Measurements from ENCODE around the gene TRAPPC10.

The TRAPPC10 gene

DNA sequence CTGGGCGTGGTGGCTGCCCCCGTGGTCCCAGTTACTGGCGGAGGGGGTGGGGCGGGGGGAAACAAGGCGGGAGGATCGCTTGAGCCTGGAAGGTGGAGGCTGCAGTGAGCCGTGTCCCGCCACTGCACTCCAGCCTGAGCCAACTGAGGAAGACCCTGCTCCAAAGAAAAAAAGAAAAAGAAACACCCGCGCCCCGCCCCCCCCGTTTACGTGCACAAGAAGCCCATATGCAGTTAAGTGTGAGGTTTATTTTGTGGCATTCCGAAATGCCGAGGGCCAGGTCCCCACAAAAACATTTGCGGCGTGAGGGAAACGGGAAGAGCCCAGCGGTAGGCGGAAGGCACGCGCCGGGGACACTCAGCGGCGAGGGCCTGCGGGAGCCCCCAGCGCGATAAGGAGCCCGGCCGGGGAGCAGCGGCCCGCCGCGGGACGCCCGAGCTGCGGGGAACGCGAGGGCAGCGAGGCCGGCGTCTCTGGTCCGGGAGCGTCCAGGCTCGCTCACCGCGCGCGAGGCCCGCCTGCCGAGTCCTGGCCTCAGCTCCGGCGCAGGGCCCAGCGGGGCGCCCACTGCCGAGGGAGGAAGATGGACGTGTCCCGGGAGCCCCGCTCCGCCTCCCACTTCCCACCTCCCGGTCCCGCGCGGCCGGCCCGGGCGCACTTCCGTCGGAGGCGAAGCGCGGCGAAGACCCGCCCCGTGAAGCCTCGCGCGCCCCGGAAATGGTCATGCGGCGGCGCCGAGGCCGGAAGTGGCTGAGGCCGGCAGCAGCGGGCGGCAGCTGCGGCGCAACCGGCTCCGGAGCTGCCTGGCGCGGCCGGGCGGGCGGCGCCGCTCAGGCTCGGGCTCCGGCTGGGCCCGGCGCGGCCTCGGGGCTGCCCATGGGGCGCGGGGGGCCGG is at the start of gene TRAPPC10:
Gene TRAPPC10, plus strand, starts transcription at position 731 of the 895 bp plus-strand sequence. CDS start 185 bp downstream, outside the sequence.
- Histone ChIP-seq H3K9me3 (no peaks in the 10 kb centered on the region), H3K36me3 (replicated peaks) (peaks cover 3% of the 10 kb centered on the region; the same call in 1 of the 2 replicates), H3K4me3 (peak within 1 kb of the TSS; percentile 74), H3K4me1 (peaks cover 19% of the 10 kb centered on the region), H3K27me3 (ENCODE audit: low read depth) (no peaks in the 10 kb centered on the region)
- in situ Hi-C loops (cut with MboI; ENCODE audit: low sequenced_read_pairs): no loop called here
- DNase-seq (ENCODE audit: low spot score in 2 of 2): peak; percentile 75 to 87

DNA sequence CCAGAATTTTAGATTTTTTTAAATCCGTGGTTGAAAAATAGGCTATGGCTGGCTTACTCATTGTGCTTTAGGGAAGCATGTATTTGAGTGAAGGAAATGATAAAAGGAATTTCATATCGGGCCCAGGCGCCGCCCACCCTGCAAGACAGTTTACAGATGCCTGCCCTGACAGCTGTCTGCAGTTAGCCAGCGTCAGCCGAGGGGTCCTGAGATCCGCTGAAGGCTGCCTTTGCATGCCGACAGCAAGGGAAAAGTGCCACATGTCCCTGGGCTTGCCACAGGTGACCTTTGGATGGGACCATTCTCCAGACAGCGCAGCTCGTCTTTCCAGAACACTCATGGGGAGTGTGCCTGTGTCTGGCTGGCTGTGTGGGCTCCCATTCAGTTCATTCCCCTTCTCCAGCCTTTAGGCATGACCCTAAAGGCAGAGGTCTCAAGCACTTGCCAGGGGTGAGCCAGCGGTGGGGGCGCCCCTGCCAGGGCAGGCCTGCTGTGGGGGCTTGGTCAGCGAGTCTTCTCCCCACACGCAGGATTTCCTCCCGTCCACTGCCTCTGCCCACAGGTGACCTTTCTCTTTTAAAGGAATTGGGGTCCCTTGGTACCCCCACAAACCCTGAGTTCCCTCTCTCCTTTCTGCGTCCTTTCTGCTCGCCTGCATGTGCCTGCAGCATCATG is 46.1 kb upstream of the TRAPPC10 start:
- no peaks in the 10 kb centered on the region for H3K4me1 ChIP-seq
- no peaks in the 10 kb centered on the region for H3K9me3 ChIP-seq
- H3K4me3 ChIP-seq: no peak overlapping the region
- H3K27me3 ChIP-seq (ENCODE audit: low read depth): no peaks in the 10 kb centered on the region
- H3K36me3 ChIP-seq (replicated peaks): peaks cover 6% of the 10 kb centered on the region; the same call in 1 of the 2 replicates
- in situ Hi-C loops (cut with MboI; ENCODE audit: low sequenced_read_pairs): no loop called here
- DNase-seq (ENCODE audit: low spot score in 2 of 2): no peak

GRCh38 chr21:43966946-43967512 is 45.1 kb upstream of the TRAPPC10 start:
- Histone ChIP-seq H3K9me3 (no peaks in the 10 kb centered on the region), H3K4me1 (no peaks in the 10 kb centered on the region), H3K4me3 (no peak overlapping the region), H3K27me3 (ENCODE audit: low read depth) (no peaks in the 10 kb centered on the region), H3K36me3 (replicated peaks) (peaks cover 9% of the 10 kb centered on the region; the same call in 1 of the 2 replicates)
- no peak for DNase-seq (ENCODE audit: low spot score in 2 of 2)
- in situ Hi-C loops (cut with MboI; ENCODE audit: low sequenced_read_pairs): no loop called here

DNA sequence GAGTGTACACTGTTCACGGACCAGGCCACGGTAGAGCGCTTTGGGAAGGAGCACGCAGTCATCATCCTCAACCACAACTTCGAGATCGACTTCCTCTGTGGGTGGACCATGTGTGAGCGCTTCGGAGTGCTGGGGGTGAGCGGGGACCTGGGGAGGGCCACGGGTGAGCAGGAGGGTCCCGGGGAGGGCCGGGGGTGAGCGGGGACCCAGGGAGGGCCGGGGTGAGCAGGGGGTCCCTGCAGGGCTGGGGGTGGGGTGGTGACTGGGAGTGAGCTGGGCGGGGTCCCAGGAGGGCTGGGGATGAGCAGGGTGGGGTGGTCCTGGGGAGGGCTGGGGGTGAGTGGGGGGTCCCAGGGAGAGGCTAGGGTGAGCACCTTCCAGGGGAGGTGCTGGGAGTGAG is 44.1 kb upstream of the TRAPPC10 start:
- Histone ChIP-seq H3K9me3 (no peaks in the 10 kb centered on the region), H3K27me3 (ENCODE audit: low read depth) (no peaks in the 10 kb centered on the region), H3K4me3 (no peak overlapping the region), H3K36me3 (replicated peaks) (peaks cover 9% of the 10 kb centered on the region; the same call in 1 of the 2 replicates), H3K4me1 (no peaks in the 10 kb centered on the region)
- DNase-seq (ENCODE audit: low spot score in 2 of 2): no peak
- in situ Hi-C loops (cut with MboI; ENCODE audit: low sequenced_read_pairs): no loop called here

DNA sequence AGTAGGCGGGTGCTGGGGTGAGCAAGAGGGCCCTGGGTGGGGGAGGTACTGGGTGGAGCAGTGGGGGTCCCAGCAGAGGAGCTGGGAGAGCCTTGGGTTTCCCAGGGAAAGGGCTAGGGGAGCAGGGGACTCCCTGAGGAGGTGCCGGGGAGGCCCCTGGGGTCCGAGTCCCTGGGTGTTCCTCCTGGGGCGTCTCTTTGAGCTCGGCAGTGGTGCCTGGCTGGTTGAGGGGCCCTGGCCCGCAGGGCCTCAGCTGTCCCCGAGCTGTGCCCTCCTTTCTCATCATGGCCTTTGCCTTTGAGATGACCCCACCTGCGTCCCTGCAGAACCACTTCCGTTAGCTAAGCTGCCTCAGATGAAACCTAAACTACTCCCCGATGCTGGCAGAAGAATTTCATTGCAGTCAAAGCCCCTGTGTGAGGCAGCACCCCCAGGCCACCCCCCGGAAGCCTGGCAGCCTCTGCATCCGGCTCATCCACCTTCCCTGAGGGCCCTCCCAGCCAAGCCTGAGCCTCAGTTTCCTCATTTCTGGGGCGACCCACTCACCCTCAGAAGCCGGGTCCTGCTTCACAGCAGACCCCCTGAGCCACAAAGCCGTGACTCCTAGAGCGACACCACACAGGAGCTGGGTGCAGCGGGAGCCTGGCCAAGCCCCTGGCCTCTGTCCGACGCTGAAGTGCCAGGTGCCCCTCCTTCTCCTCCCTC is 43.5 kb upstream of the TRAPPC10 start:
- no peaks in the 10 kb centered on the region for H3K4me1 ChIP-seq
- no peak overlapping the region for H3K4me3 ChIP-seq
- H3K36me3 ChIP-seq (replicated peaks): peaks cover 9% of the 10 kb centered on the region; the same call in 1 of the 2 replicates
- H3K27me3 ChIP-seq (ENCODE audit: low read depth): no peaks in the 10 kb centered on the region
- H3K9me3 ChIP-seq: no peaks in the 10 kb centered on the region
- in situ Hi-C loops (cut with MboI; ENCODE audit: low sequenced_read_pairs): no loop called here
- DNase-seq (ENCODE audit: low spot score in 2 of 2): no peak

DNA sequence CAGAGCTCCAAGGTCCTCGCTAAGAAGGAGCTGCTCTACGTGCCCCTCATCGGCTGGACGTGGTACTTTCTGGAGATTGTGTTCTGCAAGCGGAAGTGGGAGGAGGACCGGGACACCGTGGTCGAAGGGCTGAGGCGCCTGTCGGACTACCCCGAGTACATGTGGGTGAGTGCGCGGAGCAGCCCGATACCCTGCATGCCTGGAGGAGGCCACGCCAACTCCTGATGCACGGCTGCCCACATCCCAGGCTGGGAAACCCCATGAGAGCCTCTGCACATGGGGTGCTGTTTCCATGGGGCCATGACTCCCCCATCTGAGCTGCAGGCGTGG is 43.0 kb upstream of the TRAPPC10 start:
- in situ Hi-C loops (cut with MboI; ENCODE audit: low sequenced_read_pairs): no loop called here
- Histone ChIP-seq H3K27me3 (ENCODE audit: low read depth) (no peaks in the 10 kb centered on the region), H3K36me3 (replicated peaks) (peaks cover 9% of the 10 kb centered on the region; the same call in 1 of the 2 replicates), H3K9me3 (no peaks in the 10 kb centered on the region), H3K4me1 (no peaks in the 10 kb centered on the region), H3K4me3 (no peak overlapping the region)
- no peak for DNase-seq (ENCODE audit: low spot score in 2 of 2)

DNA sequence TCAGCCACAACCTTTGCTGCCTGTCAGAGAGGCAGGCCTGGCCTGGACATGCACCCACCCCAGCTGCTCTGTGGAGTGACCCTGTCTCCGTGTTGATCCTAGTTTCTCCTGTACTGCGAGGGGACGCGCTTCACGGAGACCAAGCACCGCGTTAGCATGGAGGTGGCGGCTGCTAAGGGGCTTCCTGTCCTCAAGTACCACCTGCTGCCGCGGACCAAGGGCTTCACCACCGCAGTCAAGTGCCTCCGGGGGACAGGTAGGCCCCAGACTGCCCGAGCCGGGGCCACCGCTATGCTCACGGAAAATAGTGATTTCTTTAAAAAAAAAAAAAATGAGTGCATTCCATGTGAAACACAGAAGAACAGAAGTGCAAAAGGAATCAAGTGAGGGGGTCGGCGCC is 41.6 kb upstream of the TRAPPC10 start:
- Histone ChIP-seq H3K4me1 (no peaks in the 10 kb centered on the region), H3K27me3 (ENCODE audit: low read depth) (no peaks in the 10 kb centered on the region), H3K36me3 (replicated peaks) (peaks cover 9% of the 10 kb centered on the region; the same call in 1 of the 2 replicates), H3K4me3 (no peak overlapping the region), H3K9me3 (no peaks in the 10 kb centered on the region)
- DNase-seq (ENCODE audit: low spot score in 2 of 2): no peak
- in situ Hi-C loops (cut with MboI; ENCODE audit: low sequenced_read_pairs): no loop called here

GRCh38 chr21:43971201-43971991 is 40.7 kb upstream of the TRAPPC10 start:
- no peaks in the 10 kb centered on the region for H3K27me3 ChIP-seq (ENCODE audit: low read depth)

GRCh38 chr21:43971992-43972255 is 40.2 kb upstream of the TRAPPC10 start:
- H3K4me1 ChIP-seq: no peaks in the 10 kb centered on the region
- DNase-seq (ENCODE audit: low spot score in 2 of 2): no peak
- no peak overlapping the region for H3K4me3 ChIP-seq
- peaks cover 9% of the 10 kb centered on the region; the same call in 1 of the 2 replicates for H3K36me3 ChIP-seq (replicated peaks)
- H3K9me3 ChIP-seq: no peaks in the 10 kb centered on the region
- H3K27me3 ChIP-seq (ENCODE audit: low read depth): no peaks in the 10 kb centered on the region
- in situ Hi-C loops (cut with MboI; ENCODE audit: low sequenced_read_pairs): no loop called here

More at GRCh38 chr21:43971201-43971991, 40.7 kb upstream of the TRAPPC10 start:
- no peaks in the 10 kb centered on the region for H3K9me3 ChIP-seq
- in situ Hi-C loops (cut with MboI; ENCODE audit: low sequenced_read_pairs): no loop called here
- H3K36me3 ChIP-seq (replicated peaks): peaks cover 9% of the 10 kb centered on the region; the same call in 1 of the 2 replicates
- no peak for DNase-seq (ENCODE audit: low spot score in 2 of 2)
- H3K4me3 ChIP-seq: no peak overlapping the region
- no peaks in the 10 kb centered on the region for H3K4me1 ChIP-seq

DNA sequence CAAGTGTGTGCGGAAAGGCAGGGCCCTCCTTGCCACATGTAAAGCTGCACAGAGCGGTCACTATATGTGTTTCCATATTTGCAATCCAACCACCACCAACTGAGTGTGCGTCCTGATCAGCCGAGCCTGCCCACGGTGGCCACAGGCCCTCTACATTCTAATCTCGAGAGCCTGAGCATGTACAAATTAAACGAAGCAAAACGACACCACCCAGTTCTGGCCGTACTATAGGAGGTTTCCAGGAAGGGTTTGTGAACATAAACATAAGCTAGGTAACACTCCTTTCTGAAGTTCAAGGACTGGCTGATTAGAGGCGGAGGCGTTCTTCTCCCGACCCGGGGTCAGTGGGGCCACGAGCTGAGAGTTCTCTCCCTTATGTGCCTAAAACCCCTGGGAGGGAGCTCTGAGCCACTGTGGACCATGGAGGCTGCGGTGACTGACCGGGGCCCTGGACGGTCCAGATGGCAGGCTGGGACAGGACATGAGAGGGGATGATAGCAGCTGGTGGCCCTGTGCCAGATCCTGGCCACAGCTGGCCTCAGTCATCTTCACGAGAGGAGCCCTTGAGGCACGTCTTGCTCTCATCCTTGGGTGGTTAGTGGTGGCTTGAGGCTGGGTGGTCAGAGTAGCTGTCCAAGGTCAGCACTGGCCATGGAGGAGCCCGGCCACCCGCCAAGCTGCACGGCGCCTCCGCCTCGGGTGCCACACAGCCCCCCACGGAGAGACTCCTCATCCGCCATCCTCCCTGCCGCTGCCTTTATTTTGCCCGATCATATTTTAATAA is 39.1 kb upstream of the TRAPPC10 start:
- in situ Hi-C loops (cut with MboI; ENCODE audit: low sequenced_read_pairs): no loop called here
- peaks cover 9% of the 10 kb centered on the region; the same call in 1 of the 2 replicates for H3K36me3 ChIP-seq (replicated peaks)
- no peak for DNase-seq (ENCODE audit: low spot score in 2 of 2)
- no peaks in the 10 kb centered on the region for H3K27me3 ChIP-seq (ENCODE audit: low read depth)
- H3K9me3 ChIP-seq: no peaks in the 10 kb centered on the region
- no peak overlapping the region for H3K4me3 ChIP-seq
- H3K4me1 ChIP-seq: no peaks in the 10 kb centered on the region

GRCh38 chr21:43973634-43973955 is 38.5 kb upstream of the TRAPPC10 start:
- H3K4me3 ChIP-seq: no peak overlapping the region
- DNase-seq (ENCODE audit: low spot score in 2 of 2): no peak
- H3K9me3 ChIP-seq: no peaks in the 10 kb centered on the region
- no peaks in the 10 kb centered on the region for H3K27me3 ChIP-seq (ENCODE audit: low read depth)
- H3K36me3 ChIP-seq (replicated peaks): peaks cover 9% of the 10 kb centered on the region; the same call in 1 of the 2 replicates
- in situ Hi-C loops (cut with MboI; ENCODE audit: low sequenced_read_pairs): no loop called here
- no peaks in the 10 kb centered on the region for H3K4me1 ChIP-seq

- H3K4me1 ChIP-seq: no peaks in the 10 kb centered on the region
- H3K36me3 ChIP-seq (replicated peaks): peaks cover 5% of the 10 kb centered on the region; the same call in 1 of the 2 replicates
- in situ Hi-C loops (cut with MboI; ENCODE audit: low sequenced_read_pairs): no loop called here
- no peaks in the 10 kb centered on the region for H3K9me3 ChIP-seq
- no peak for DNase-seq (ENCODE audit: low spot score in 2 of 2)
- H3K27me3 ChIP-seq (ENCODE audit: low read depth): no peaks in the 10 kb centered on the region
- no peak overlapping the region for H3K4me3 ChIP-seq
These were observed 37.2 kb upstream of the TRAPPC10 start for GRCh38 chr21:43974791-43975468.

All from HAP-1 (cell line).